GM12878 (cell line): ENCODE measurements around the gene GPR173. TPM values are rescaled to one million over a fixed set of nuclear protein-coding genes. Genes with fewer than 3 reads are reported as not detected.

ENCODE experiments used
- ATAC-seq: fragments of 200-7000 bp; cut with Tn5 transposase; 3 replicates; pipeline ENCODE4 v1.9.1; 2020; ENCODE audit warnings: mild to moderate bottlenecking, moderate library complexity
- BruUV-seq: library from RNA; stranded (reverse); fragments of 400-500 nt; replicated peaks from 2 replicates; lab custom pipeline; 2021; lab: Mats Ljungman, UMichigan
- CTCF ChIA-PET: fragments of 300-600 bp; sonication (Branson Sonifier 250); formaldehyde crosslinking; extraction: SDS; loops from one replicate; lab custom pipeline; 2021; ENCODE audit warnings: inconsistent platforms; lab: Yijun Ruan, JAX
- POLR2A ChIA-PET: fragments of 350-600 bp; formaldehyde crosslinking; extraction: SDS; loops from one replicate; lab custom pipeline; 2021; ENCODE audit warnings: inconsistent platforms; lab: Charles Lee
- RAD21 ChIA-PET: fragments of 300-600 bp; sonication (Branson Sonifier 250); formaldehyde crosslinking; loops from one replicate; lab custom pipeline; 2023; ENCODE audit warnings: antibody characterized with exemption; ENCODE audit not compliant: unreplicated experiment; lab: Charles Lee
- SMC1A ChIA-PET: fragments of 300-600 bp; sonication (Branson Sonifier 250); formaldehyde crosslinking; loops from one replicate; lab custom pipeline; 2023; ENCODE audit not compliant: unreplicated experiment, uncharacterized antibody; lab: Charles Lee
- DNase-seq: peaks from one replicate; pipeline ENCODE4 v3.0.0-alpha.2; 2011; ENCODE audit warnings: low read depth, low spot score
- FAIRE-seq: peaks from 3 replicates; lab custom pipeline; 2011; peaks lifted over from hg19 to GRCh38; lab: Jason Lieb, UNC
- H2AFZ ChIP-seq: 2 replicates; pipeline ENCODE4 v1.6.0; 2011; ENCODE audit warnings: low read depth, low read length, control low read depth; ENCODE audit not compliant: control insufficient read depth
- H3K27ac ChIP-seq: 2 replicates; pipeline ENCODE4 v1.5.1; 2011; ENCODE audit warnings: control low read depth; ENCODE audit not compliant: control insufficient read depth, insufficient read depth
- H3K27me3 ChIP-seq, 2 experiments: replicated peaks in 1 of 2; 2 replicates each; pipeline versions ENCODE4 v1.6.0 to v1.6.1; 2011; ENCODE audit warnings: low read length in 1 of 2; ENCODE audit not compliant: control insufficient read depth in 2 of 2, insufficient read depth in 2 of 2
- H3K36me3 ChIP-seq, 2 experiments: 2 replicates each; pipeline ENCODE4 v1.5.1; 2011; ENCODE audit warnings: low read length in 1 of 2; ENCODE audit not compliant: control insufficient read depth in 2 of 2, insufficient read depth in 2 of 2
- H3K4me1 ChIP-seq: 2 replicates; pipeline ENCODE4 v1.6.1; 2011; ENCODE audit warnings: mild to moderate bottlenecking, low read length, moderate library complexity, mixed read lengths; ENCODE audit not compliant: control insufficient read depth, insufficient read depth
- H3K4me2 ChIP-seq: 2 replicates; pipeline ENCODE4 v1.6.0; 2011; ENCODE audit warnings: control low read depth; ENCODE audit not compliant: control insufficient read depth, insufficient read depth
- H3K4me3 ChIP-seq: fragments of 200-600 bp; sonication (generic); 2 replicates; pipeline ENCODE4 v1.5.1; 2016
- H3K79me2 ChIP-seq: 2 replicates; pipeline ENCODE4 v1.6.0; 2011; ENCODE audit warnings: low read length; ENCODE audit not compliant: control insufficient read depth, insufficient read depth
- H3K9ac ChIP-seq: 2 replicates; pipeline ENCODE4 v1.8.0; 2011; ENCODE audit warnings: low read length, control low read depth, mixed read lengths; ENCODE audit not compliant: control insufficient read depth, insufficient read depth
- H3K9me3 ChIP-seq: replicated peaks from 3 replicates; pipeline ENCODE4 v1.5.1; 2011; ENCODE audit warnings: mild to moderate bottlenecking, low read length; ENCODE audit not compliant: control insufficient read depth, insufficient read depth
- H4K20me1 ChIP-seq: 2 replicates; pipeline ENCODE4 v1.6.0; 2011; ENCODE audit not compliant: control insufficient read depth, insufficient read depth
- ASH2L ChIP-seq: fragments of 300-600, 200-600 bp; sonication (generic); IDR thresholded peaks from 2 replicates; pipeline ENCODE4 v1.6.1; 2017; ENCODE audit warnings: low read depth, mild to moderate bottlenecking, borderline replicate concordance
- BACH1 ChIP-seq: fragments of 450-650 bp; IDR thresholded peaks from 2 replicates; pipeline ENCODE4 v1.6.1; 2017; ENCODE audit warnings: mild to moderate bottlenecking, borderline replicate concordance
- BMI1 ChIP-seq: fragments of 450-650 bp; IDR thresholded peaks from 2 replicates; pipeline ENCODE4 v1.6.1; 2016; ENCODE audit warnings: mild to moderate bottlenecking, moderate library complexity, borderline replicate concordance
- FOXK2 ChIP-seq: fragments of 450-650 bp; IDR thresholded peaks from 2 replicates; pipeline ENCODE4 v1.6.1; 2017; ENCODE audit warnings: mild to moderate bottlenecking, moderate library complexity
- GABPA ChIP-seq: IDR thresholded peaks from 2 replicates; pipeline ENCODE4 v1.6.1; 2014; ENCODE audit warnings: antibody characterized with exemption, low read depth, mild to moderate bottlenecking, inconsistent platforms
- HDAC6 ChIP-seq: fragments of 200-600 bp; sonication (generic); IDR thresholded peaks from one replicate; pipeline ENCODE4 v1.8.0; 2017; ENCODE audit warnings: antibody characterized with exemption; ENCODE audit not compliant: unreplicated experiment
- KLF5 ChIP-seq: fragments of 450-650 bp; IDR thresholded peaks from 2 replicates; pipeline ENCODE4 v1.6.1; 2014; ENCODE audit warnings: mild to moderate bottlenecking; ENCODE audit not compliant: partially characterized antibody
- LARP7 ChIP-seq: fragments of 450-650 bp; IDR thresholded peaks from 2 replicates; pipeline ENCODE4 v1.6.1; 2017; ENCODE audit warnings: mild to moderate bottlenecking
- MEF2B ChIP-seq: fragments of 450-650 bp; IDR thresholded peaks from 2 replicates; pipeline ENCODE4 v1.6.1; 2018; ENCODE audit warnings: mild to moderate bottlenecking, moderate library complexity; ENCODE audit not compliant: partially characterized antibody, poor library complexity, severe bottlenecking
- MYC ChIP-seq: IDR thresholded peaks from 2 replicates; pipeline ENCODE4 v1.6.1; 2011; ENCODE audit warnings: mild to moderate bottlenecking, low read length, moderate library complexity, inconsistent platforms; ENCODE audit not compliant: insufficient read depth, insufficient replicate concordance, insufficient read length, severe bottlenecking
- NFIC ChIP-seq: IDR thresholded peaks from 2 replicates; pipeline ENCODE4 v1.6.1; 2012; ENCODE audit warnings: low read depth, mild to moderate bottlenecking, inconsistent platforms, low read length, moderate library complexity
- NR2F1 ChIP-seq: fragments of 450-650 bp; conservative IDR thresholded peaks from 2 replicates; pipeline ENCODE4 v1.6.1; 2017; ENCODE audit warnings: mild to moderate bottlenecking
- POLR2AphosphoS5 ChIP-seq: IDR thresholded peaks from 2 replicates; pipeline ENCODE4 v1.6.1; 2011; ENCODE audit warnings: mild to moderate bottlenecking, low read length, inconsistent platforms
- RAD21 ChIP-seq: IDR thresholded peaks from 2 replicates; pipeline ENCODE4 v1.6.1; 2011; ENCODE audit warnings: mild to moderate bottlenecking, low read depth, low read length, moderate library complexity; ENCODE audit not compliant: insufficient read depth
- RAD51 ChIP-seq: fragments of 450-650 bp; IDR thresholded peaks from 2 replicates; pipeline ENCODE4 v1.6.1; 2016; ENCODE audit warnings: moderate library complexity, mild to moderate bottlenecking, inconsistent platforms
- RCOR1 ChIP-seq: conservative IDR thresholded peaks from 2 replicates; pipeline ENCODE4 v1.6.1; 2012; ENCODE audit warnings: low read depth, low read length, improper control_type of control experiment
- SMARCA5 ChIP-seq: fragments of 450-650 bp; IDR thresholded peaks from 2 replicates; pipeline ENCODE4 v1.6.1; 2017; ENCODE audit warnings: mild to moderate bottlenecking
- SPI1 ChIP-seq: IDR thresholded peaks from 2 replicates; pipeline ENCODE4 v1.6.1; 2011; ENCODE audit warnings: low read depth, mild to moderate bottlenecking, low read length, moderate library complexity, borderline replicate concordance; ENCODE audit not compliant: insufficient read depth
- TBL1XR1 ChIP-seq: IDR thresholded peaks from 2 replicates; pipeline ENCODE4 v1.6.1; 2012; ENCODE audit warnings: low read depth, low read length, improper control_type of control experiment
- WGBS: methylation state at CpG from one replicate; pipeline ENCODE4 v1.1.6; 2016; ENCODE audit warnings: low lambda C conversion rate; ENCODE audit not compliant: insufficient replicate concordance, insufficient coverage; ENCODE audit errors: missing lambda C conversion rate; 5-methylcytosine and 5-hydroxymethylcytosine counted together
- in situ Hi-C: fragments of 300-500 bp; cut with MboI; formaldehyde crosslinking; loops from 9 replicates; pipeline ENCODE4 v1.14.3; 2018; ENCODE audit warnings: mixed read lengths
- intact Hi-C: fragments of 100-400 bp; cut with micrococcal nuclease; formaldehyde crosslinking; loops from one replicate; pipeline ENCODE4 v1.14.2; 2022; ENCODE audit not compliant: unreplicated experiment
- polyA plus RNA-seq, 11 experiments: library from polyadenylated mRNA; depleted of rRNA in 4 of 11; unstranded in 6 of 11; stranded (reverse) in 5 of 11; fragments of >200 nt; fragmentation: Nextera tagmentation in 4 of 11; fragmentation: Illumina TruSeq in 1 of 11; extraction: Ambion mirVana in 4 of 11; extraction: Trizol in 1 of 11; gene quantifications; 1 replicate in 1 of 11; 2 replicates in 10 of 11; pipeline versions ENCODE4 v1.2.1 to v1.2.3, GENCODE V29; 2011 to 2016; ENCODE audit warnings: inconsistent platforms in 2 of 11, missing spikeins in 2 of 11, low read depth in 1 of 11
- total RNA-seq, 4 experiments: library from RNA; depleted of rRNA in 3 of 4; stranded (reverse); fragments of >200 nt in 3 of 4; fragmentation: Illumina TruSeq in 1 of 4; extraction: Trizol in 1 of 4; gene quantifications; 2 replicates each; pipeline versions ENCODE4 v1.2.1 to v1.2.3, GENCODE V29; 2013 to 2021
- TF ChIP-seq, protein P1 (sequence below): IDR thresholded peaks from 2 replicates; pipeline ENCODE4 v1.6.1; 2012; ENCODE audit warnings: low read length, inconsistent platforms
- TF ChIP-seq, protein P2 (sequence below): fragments of 450-650 bp; IDR thresholded peaks from 2 replicates; pipeline ENCODE4 v1.6.1; 2018; ENCODE audit warnings: mild to moderate bottlenecking, low read depth, moderate library complexity; ENCODE audit not compliant: partially characterized antibody

The GPR173 gene
- total and polyA plus RNA-seq, 10 of the 15 experiments (the other 5 are each of a cell fraction or from before 2014, with no cell fraction given): 0.04 to 0.24 (median 0.12) TPM; not detected in 4

DNA sequence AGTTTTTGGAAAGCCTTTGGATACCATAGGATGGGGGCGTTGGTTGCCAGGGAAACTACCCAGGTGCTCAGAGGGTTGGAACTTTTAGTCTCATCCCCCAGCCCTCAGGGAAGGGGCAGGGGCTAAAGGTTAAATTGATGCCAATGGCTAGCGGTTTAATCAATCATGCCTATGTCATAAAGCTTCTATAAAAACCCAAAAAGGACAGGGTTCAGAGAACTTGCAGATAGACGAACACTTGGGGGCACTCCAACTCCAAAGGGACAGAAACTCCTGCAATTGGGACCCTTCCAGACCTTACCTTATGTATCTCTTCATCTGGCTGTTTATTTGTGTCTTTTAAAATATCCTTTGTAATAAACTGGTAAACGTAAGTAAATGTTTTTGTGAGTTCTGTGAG lies 30.0 kb upstream of the GPR173 start (continued):
- TF ChIP-seq RAD21: no peak
- no peak for TF ChIP-seq LARP7
- TF ChIP-seq MEF2B: no peak
- no peak for TF ChIP-seq NR2F1
- TF ChIP-seq, all 136 proteins: peak for 0

DNA sequence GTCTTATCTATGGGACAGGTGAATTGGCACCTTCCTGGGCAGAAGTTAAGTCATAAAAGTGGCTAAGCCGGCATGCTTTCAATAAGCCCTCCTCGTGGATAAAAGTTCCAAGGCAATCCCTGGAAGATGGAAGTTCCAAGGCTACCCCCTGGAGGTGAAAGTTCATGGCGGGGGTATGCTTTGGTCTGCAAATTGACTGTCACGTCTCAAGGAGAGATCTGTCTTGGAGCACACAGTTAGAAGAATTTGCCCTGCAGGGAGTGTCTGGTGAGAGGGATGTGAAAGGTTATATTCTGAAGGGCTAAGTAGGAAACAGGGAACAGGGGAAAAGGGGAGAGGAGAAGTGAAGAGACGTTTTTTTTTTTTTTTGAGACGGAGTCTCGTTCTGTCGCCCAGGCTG lies 26.2 kb upstream of the GPR173 start:
- FAIRE-seq (no peak), ATAC-seq (no peak), DNase-seq (no peak)
- ChIA-PET SMC1A (no interaction called here), CTCF (no interaction called here), RAD21 (no interaction called here), POLR2A (no interaction called here)
- no peak overlapping the region for H3K27ac ChIP-seq
- in situ Hi-C loops: no loop called here
- H3K4me1 ChIP-seq: no peaks in the 10 kb centered on the region
- 45% methylated on average over 4 of the region's 8 CpGs for WGBS
- no peak for TF ChIP-seq POLR2AphosphoS5
- TF ChIP-seq, protein P1, sequence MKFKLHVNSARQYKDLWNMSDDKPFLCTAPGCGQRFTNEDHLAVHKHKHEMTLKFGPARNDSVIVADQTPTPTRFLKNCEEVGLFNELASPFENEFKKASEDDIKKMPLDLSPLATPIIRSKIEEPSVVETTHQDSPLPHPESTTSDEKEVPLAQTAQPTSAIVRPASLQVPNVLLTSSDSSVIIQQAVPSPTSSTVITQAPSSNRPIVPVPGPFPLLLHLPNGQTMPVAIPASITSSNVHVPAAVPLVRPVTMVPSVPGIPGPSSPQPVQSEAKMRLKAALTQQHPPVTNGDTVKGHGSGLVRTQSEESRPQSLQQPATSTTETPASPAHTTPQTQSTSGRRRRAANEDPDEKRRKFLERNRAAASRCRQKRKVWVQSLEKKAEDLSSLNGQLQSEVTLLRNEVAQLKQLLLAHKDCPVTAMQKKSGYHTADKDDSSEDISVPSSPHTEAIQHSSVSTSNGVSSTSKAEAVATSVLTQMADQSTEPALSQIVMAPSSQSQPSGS: no peak
- no peak for TF ChIP-seq ASH2L
- TF ChIP-seq HDAC6: no peak
- TF ChIP-seq BACH1: no peak
- TF ChIP-seq SPI1: no peak
- no peak for TF ChIP-seq RCOR1
- no peak for TF ChIP-seq FOXK2
- no peak for TF ChIP-seq KLF5
- no peak for TF ChIP-seq TBL1XR1
- TF ChIP-seq, protein P2, sequence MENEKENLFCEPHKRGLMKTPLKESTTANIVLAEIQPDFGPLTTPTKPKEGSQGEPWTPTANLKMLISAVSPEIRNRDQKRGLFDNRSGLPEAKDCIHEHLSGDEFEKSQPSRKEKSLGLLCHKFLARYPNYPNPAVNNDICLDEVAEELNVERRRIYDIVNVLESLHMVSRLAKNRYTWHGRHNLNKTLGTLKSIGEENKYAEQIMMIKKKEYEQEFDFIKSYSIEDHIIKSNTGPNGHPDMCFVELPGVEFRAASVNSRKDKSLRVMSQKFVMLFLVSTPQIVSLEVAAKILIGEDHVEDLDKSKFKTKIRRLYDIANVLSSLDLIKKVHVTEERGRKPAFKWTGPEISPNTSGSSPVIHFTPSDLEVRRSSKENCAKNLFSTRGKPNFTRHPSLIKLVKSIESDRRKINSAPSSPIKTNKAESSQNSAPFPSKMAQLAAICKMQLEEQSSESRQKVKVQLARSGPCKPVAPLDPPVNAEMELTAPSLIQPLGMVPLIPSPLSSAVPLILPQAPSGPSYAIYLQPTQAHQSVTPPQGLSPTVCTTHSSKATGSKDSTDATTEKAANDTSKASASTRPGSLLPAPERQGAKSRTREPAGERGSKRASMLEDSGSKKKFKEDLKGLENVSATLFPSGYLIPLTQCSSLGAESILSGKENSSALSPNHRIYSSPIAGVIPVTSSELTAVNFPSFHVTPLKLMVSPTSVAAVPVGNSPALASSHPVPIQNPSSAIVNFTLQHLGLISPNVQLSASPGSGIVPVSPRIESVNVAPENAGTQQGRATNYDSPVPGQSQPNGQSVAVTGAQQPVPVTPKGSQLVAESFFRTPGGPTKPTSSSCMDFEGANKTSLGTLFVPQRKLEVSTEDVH: no peak
- TF ChIP-seq MYC: no peak
- TF ChIP-seq SMARCA5: no peak
- no peak for TF ChIP-seq BMI1
- no peak for TF ChIP-seq RAD51
- TF ChIP-seq NFIC: no peak
- TF ChIP-seq GABPA: no peak
- intact Hi-C loops: no loop called here
- no peak overlapping the region for H3K4me3 ChIP-seq
- no peaks in the 10 kb centered on the region for H3K9me3 ChIP-seq
- BruUV-seq: no TSS peak
- H2AFZ ChIP-seq: no peak overlapping the region
- H3K79me2 ChIP-seq: no peaks in the 10 kb centered on the region
- H3K9ac ChIP-seq: no peak overlapping the region
- no peak overlapping the region for H3K4me2 ChIP-seq
- no peaks in the 10 kb centered on the region for H3K36me3 ChIP-seq
- no peaks in the 10 kb centered on the region for H4K20me1 ChIP-seq
- no peaks in the 10 kb centered on the region for H3K27me3 ChIP-seq
